Measurements from ENCODE around the gene GLI3. TPM values are rescaled to one million over a fixed set of nuclear protein-coding genes. Genes with fewer than 3 reads are reported as not detected.

GLI3 gene
- total RNA-seq, 1 experiment from 2014 or later = not detected

GRCh38 chr7:42107484-42108240, 129.3 kb downstream of the GLI3 start:
- no peak for TF ChIP-seq EZH2 (IDR thresholded peaks at IDR 0.05; ENCODE audit: low read depth)
- no peak for TF ChIP-seq CTCF (conservative IDR thresholded peaks at IDR 0.05)
- no TSS peak for BruUV-seq (replicated peaks)
- Histone ChIP-seq H3K4me2 (no peak overlapping the region), H4K20me1 (ENCODE audit: insufficient read depth) (no peaks in the 10 kb centered on the region), H3K79me2 (ENCODE audit: low read depth) (no peaks in the 10 kb centered on the region), H2AFZ (no peak overlapping the region), H3K4me3 (no peak overlapping the region), H3K4me1 (replicated peaks; ENCODE audit: insufficient read depth) (no peaks in the 10 kb centered on the region), H3K27ac (no peak overlapping the region), H3K27me3 (ENCODE audit: insufficient read depth, low read depth) (peaks cover 97% of the 10 kb centered on the region), H3K9me3 (ENCODE audit: insufficient read depth, low read depth) (no peaks in the 10 kb centered on the region), H3F3A (ENCODE audit: insufficient read depth, low read depth) (no peaks in the 10 kb centered on the region), H3K9me2 (ENCODE audit: insufficient read depth) (no peaks in the 10 kb centered on the region), H3K36me3 (ENCODE audit: low read depth) (no peaks in the 10 kb centered on the region)
- intact Hi-C loops (cut with micrococcal nuclease; ENCODE audit: unreplicated experiment) = no loop called here
- no peak for DNase-seq
- CTCF ChIA-PET = no interaction called here
- POLR2A ChIA-PET (ENCODE audit: unreplicated experiment) = no interaction called here

GRCh38 chr7:42106562-42106961, 130.4 kb downstream of the GLI3 start:
- TF ChIP-seq EZH2 (IDR thresholded peaks at IDR 0.05; ENCODE audit: low read depth) (no peak), CTCF (conservative IDR thresholded peaks at IDR 0.05) (no peak)
- DNase-seq = no peak
- Histone ChIP-seq H3K27ac (no peak overlapping the region), H3K9me2 (ENCODE audit: insufficient read depth) (no peaks in the 10 kb centered on the region), H3K79me2 (ENCODE audit: low read depth) (no peaks in the 10 kb centered on the region), H3K4me2 (no peak overlapping the region), H4K20me1 (ENCODE audit: insufficient read depth) (no peaks in the 10 kb centered on the region), H3K4me3 (no peak overlapping the region), H3K9me3 (ENCODE audit: insufficient read depth, low read depth) (no peaks in the 10 kb centered on the region), H3K36me3 (ENCODE audit: low read depth) (no peaks in the 10 kb centered on the region), H3K27me3 (ENCODE audit: insufficient read depth, low read depth) (peaks cover 96% of the 10 kb centered on the region), H3F3A (ENCODE audit: insufficient read depth, low read depth) (no peaks in the 10 kb centered on the region), H2AFZ (no peak overlapping the region), H3K4me1 (replicated peaks; ENCODE audit: insufficient read depth) (no peaks in the 10 kb centered on the region)
- BruUV-seq (replicated peaks) = no TSS peak
- POLR2A ChIA-PET (ENCODE audit: unreplicated experiment) = no interaction called here
- intact Hi-C loops (cut with micrococcal nuclease; ENCODE audit: unreplicated experiment) = no loop called here
- CTCF ChIA-PET = no interaction called here

GRCh38 chr7:42105554-42106358, 131.3 kb downstream of the GLI3 start:
- CTCF ChIA-PET = no interaction called here
- no peak overlapping the region for H3K27ac ChIP-seq
- H3K4me1 ChIP-seq (replicated peaks; ENCODE audit: insufficient read depth) = no peaks in the 10 kb centered on the region
- POLR2A ChIA-PET (ENCODE audit: unreplicated experiment) = no interaction called here
- no TSS peak for BruUV-seq (replicated peaks)
- TF ChIP-seq CTCF (conservative IDR thresholded peaks at IDR 0.05) (no peak), EZH2 (IDR thresholded peaks at IDR 0.05; ENCODE audit: low read depth) (no peak)
- no peaks in the 10 kb centered on the region for H4K20me1 ChIP-seq (ENCODE audit: insufficient read depth)
- no peak overlapping the region for H3K4me3 ChIP-seq
- peaks cover 88% of the 10 kb centered on the region for H3K27me3 ChIP-seq (ENCODE audit: insufficient read depth, low read depth)
- DNase-seq = no peak
- intact Hi-C loops (cut with micrococcal nuclease; ENCODE audit: unreplicated experiment) = no loop called here
- H3K36me3 ChIP-seq (ENCODE audit: low read depth) = no peaks in the 10 kb centered on the region
- no peaks in the 10 kb centered on the region for H3K9me3 ChIP-seq (ENCODE audit: insufficient read depth, low read depth)
- H3K9me2 ChIP-seq (ENCODE audit: insufficient read depth) = no peaks in the 10 kb centered on the region
- no peaks in the 10 kb centered on the region for H3K79me2 ChIP-seq (ENCODE audit: low read depth)
- H3F3A ChIP-seq (ENCODE audit: insufficient read depth, low read depth) = no peaks in the 10 kb centered on the region
- H3K4me2 ChIP-seq = no peak overlapping the region
- H2AFZ ChIP-seq = no peak overlapping the region
